NCI-H1417 treated with DMSO at 0.1 percent for 48 hours (cell line): ENCODE results near the gene NFX1.

Experiments
- DNase-seq: peaks from one replicate; lab custom pipeline; 2025; lab: John Stamatoyannopoulos, UW

The NFX1 gene

DNA sequence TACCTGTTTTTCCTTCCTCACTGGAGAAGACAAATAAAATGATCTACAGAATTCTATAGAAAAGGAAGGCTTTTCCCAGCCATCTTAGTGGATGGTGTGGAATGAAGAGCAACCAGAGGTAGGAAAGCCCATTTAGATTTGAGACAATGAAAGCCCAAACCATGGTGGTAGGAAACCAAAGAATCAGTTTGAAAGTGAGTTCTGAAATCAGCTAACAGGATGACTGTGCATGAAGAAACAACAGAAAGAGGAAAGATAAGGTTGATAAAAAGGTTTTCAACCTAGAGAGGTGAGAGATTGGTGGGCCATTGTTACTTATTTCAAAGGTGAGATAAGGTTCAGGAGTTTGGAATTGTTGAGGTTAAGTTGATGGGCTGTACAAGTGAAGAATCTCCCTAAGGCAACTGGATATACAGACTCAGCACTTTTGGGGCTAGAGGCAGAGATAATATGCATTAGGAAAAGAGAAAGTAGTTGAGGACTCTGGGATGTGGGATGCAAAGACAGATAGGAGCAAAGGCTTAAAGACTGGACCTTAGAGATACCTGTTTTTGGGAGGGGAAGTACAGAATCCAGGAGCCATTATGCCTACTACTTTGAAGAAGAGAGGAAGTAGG lies 23.1 kb upstream of the NFX1 start:
- DNase-seq: no peak

GRCh38 chr9:33270146-33270545 lies 20.2 kb upstream of the NFX1 start:
- no peak for DNase-seq

- DNase-seq: no peak
Observed at GRCh38 chr9:33272061-33272460, 18.3 kb upstream of the NFX1 start.

- DNase-seq: no peak
Observed at GRCh38 chr9:33273266-33273971, 16.9 kb upstream of the NFX1 start.

DNA sequence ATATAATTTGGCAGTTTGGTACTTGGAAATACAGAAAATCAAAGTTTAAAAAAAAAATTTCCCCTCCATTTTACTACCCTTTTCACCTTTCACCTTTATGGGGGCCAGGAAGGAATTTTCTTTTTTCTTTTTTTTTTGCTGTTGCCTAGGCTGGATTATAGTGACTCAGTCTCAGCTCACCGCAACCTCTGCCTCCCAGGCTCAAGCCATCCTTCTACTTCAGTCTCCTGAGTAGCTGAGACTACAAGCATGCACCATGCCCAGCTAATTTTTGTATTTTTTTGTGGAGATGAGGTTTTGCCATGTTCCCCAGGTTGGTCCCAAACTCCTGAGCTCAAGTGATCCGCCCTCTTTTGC lies 16.4 kb upstream of the NFX1 start:
- no peak for DNase-seq

GRCh38 chr9:33277484-33277883 lies 12.8 kb upstream of the NFX1 start:
- no peak for DNase-seq

- DNase-seq: no peak
Observed at GRCh38 chr9:33285502-33285901, 4.8 kb upstream of the NFX1 start.

- DNase-seq: no peak
Observed at GRCh38 chr9:33287087-33287490, 3.2 kb upstream of the NFX1 start.

GRCh38 chr9:33288235-33288634 lies 2.1 kb upstream of the NFX1 start:
- no peak for DNase-seq

GRCh38 chr9:33288828-33289483 lies 1.4 kb upstream of the NFX1 start:
- DNase-seq: no peak

DNA sequence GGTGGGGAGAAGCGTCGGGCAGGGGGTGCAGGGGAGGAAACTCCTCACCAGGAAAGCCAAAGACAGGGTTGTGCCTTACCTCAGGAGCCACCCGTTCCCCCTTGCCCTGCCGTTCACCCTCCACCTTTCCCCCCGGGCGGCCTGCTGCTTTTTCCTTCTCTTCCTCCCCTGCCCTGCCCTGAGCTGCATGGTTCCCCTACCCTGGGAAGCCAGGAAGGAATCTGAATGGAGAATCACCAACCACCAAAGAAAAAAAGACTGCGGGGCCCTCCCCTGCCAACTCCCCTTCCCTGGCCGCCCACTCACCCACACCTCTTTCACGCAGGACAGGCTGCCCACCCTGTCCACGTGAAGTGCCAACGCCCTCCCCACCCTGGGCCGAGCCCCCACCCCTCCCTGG lies 820 bp upstream of the NFX1 start:
- DNase-seq: no peak

DNA sequence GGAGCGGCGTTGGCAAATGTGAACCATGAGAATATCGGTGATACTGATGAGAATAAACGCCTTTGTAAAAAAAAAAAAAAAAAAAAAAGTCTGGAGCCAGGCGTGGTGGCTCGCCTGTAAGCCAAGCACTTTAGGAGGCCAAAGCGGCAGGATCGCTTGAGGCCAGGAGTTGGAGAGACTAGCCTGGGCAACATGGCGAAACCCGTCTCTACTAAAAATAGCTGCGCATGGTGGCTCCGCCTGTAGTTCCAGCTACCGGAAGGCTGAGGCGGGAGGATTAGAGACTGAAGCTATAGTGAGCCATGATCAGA lies 425 bp upstream of the NFX1 start:
- DNase-seq: no peak

DNA sequence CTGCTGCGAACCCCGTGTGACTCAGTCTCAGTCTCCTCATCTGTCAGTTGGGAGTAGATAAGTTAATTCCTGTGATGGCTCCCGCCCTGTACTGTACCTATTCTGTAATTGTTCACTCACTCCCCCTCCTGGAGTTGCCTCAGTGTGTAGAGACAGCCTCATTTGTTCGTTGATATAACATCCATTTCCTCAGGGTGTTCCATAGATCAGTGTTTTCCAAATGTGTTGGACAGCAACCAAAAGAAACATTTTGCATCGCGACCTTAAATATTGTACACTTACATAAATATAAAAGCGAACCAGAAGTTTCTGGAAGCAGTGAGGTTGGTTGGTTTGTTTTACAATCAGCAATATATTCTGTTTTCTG lies 698 bp downstream of the NFX1 start:
- DNase-seq: no peak

GRCh38 chr9:33291901-33292300 lies 1.6 kb downstream of the NFX1 start:
- no peak for DNase-seq

GRCh38 chr9:33293782-33294181 lies 3.5 kb downstream of the NFX1 start:
- no peak for DNase-seq

DNA sequence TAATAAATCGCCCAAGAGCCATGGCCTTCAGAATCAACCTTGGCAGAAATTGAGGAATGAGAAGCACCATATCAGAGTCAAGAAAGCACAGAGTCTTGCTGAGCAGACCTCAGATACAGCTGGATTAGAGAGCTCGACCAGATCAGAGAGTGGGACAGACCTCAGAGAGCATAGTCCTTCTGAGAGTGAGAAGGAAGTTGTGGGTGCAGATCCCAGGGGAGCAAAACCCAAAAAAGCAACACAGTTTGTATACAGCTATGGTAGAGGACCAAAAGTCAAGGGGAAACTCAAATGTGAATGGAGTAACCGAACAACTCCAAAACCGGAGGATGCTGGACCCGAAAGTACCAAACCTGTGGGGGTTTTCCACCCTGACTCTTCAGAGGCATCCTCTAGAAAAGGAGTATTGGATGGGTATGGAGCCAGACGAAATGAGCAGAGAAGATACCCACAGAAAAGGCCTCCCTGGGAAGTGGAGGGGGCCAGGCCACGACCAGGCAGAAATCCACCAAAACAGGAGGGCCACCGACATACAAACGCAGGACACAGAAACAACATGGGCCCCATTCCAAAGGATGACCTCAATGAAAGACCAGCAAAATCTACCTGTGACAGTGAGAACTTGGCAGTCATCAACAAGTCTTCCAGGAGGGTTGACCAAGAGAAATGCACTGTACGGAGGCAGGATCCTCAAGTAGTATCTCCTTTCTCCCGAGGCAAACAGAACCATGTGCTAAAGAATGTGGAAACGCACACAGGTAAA lies 4.5 kb downstream of the NFX1 start:
- DNase-seq: no peak

GRCh38 chr9:33295571-33295970 lies 5.3 kb downstream of the NFX1 start:
- no peak for DNase-seq

- no peak for DNase-seq
Observed at GRCh38 chr9:33297432-33297831, 7.1 kb downstream of the NFX1 start.

DNA sequence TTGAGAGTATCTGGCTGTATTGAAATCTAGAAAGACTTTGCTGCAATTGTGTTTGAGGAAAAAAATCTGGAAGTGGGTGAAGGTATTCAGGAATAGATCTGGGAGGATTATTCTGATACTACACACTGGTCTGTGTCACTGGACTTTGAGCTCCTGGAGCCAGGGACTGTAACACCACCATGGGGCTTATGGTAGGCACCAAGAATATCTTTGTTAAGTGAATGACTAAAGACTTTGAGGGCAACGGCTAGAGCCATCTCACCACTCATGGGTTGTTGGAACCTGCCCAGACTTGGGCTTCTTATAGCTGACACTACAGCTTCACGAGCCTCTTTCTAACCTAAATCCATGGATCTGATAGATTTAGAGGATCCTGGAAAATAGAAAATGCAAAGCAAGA lies 10.2 kb downstream of the NFX1 start:
- DNase-seq: no peak

GRCh38 chr9:33304362-33304761 lies 14.0 kb downstream of the NFX1 start:
- no peak for DNase-seq

GRCh38 chr9:33306037-33306436 lies 15.7 kb downstream of the NFX1 start:
- no peak for DNase-seq

DNA sequence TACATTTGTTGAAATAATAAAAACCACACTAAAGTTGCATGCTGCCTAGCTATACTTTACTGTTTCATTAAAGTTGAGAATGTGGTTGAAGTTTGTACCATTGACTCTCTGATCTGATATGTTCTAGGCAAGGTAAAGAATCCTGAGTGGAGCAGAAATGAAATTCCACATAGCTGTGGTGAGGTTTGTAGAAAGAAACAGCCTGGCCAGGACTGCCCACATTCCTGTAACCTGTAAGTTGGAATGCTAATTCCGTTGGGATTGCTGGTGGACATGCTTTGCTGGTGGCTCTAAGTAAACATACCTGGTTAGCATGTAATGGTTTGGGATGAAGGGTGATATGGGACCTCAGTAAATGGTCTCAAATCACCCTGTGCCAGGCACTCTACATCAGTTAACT lies 16.8 kb downstream of the NFX1 start:
- no peak for DNase-seq

DNA sequence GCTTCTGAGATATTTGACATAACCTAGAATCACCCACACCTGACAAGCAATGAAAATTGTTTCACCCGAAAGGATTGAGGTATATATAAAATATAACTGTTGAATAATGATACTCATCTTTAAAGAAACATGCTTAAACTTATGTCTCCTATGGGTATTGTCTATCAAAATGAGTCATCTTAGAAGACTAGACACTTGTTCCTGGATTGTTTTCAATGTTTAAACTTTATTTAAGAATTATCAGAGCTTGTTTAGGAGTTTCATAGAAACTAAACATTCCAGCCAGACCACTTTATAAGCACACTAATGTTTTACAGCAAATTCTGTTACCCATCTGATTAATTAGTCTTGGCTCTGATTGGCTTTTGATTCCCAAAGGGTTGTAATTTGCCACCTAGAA lies 19.6 kb downstream of the NFX1 start:
- no peak for DNase-seq
